Central memory CD8-positive, alpha-beta T cell (primary cell): ENCODE data around the gene MYO9A.

Experiments
- ATAC-seq: fragments of 150-1000 bp; cut with Tn5 transposase; replicated peaks from 2 replicates; pipeline ENCODE4 v1.10.0; 2022; ENCODE audit warnings: mild to moderate bottlenecking, moderate FRiP score, moderate number of reproducible peaks; ENCODE audit not compliant: poor library complexity, severe bottlenecking; ENCODE audit errors: extremely low read depth
- DNase-seq, 2 donors: peaks; one replicate each; pipeline ENCODE4 v3.0.0; 2021; ENCODE audit warnings: low spot score in 2 of 2
- H3K27ac Mint-ChIP-seq: one replicate; pipeline ENCODE4 v1.8.0; 2022; ENCODE audit warnings: low read depth, mild to moderate bottlenecking, moderate library complexity, mixed read lengths
- H3K27me3 Mint-ChIP-seq: one replicate; pipeline ENCODE4 v1.8.0; 2022; ENCODE audit warnings: mixed read lengths
- H3K36me3 Mint-ChIP-seq: one replicate; pipeline ENCODE4 v1.8.0; 2022; ENCODE audit warnings: mild to moderate bottlenecking, moderate library complexity, mixed read lengths; ENCODE audit not compliant: insufficient read depth
- H3K4me1 Mint-ChIP-seq: one replicate; pipeline ENCODE4 v1.8.0; 2022; ENCODE audit warnings: mixed read lengths
- H3K4me3 Mint-ChIP-seq: one replicate; pipeline ENCODE4 v1.8.0; 2022; ENCODE audit warnings: mild to moderate bottlenecking, moderate library complexity, mixed read lengths
- H3K9me3 Mint-ChIP-seq: one replicate; pipeline ENCODE4 v1.8.0; 2022; ENCODE audit warnings: mixed read lengths

Gene MYO9A

DNA sequence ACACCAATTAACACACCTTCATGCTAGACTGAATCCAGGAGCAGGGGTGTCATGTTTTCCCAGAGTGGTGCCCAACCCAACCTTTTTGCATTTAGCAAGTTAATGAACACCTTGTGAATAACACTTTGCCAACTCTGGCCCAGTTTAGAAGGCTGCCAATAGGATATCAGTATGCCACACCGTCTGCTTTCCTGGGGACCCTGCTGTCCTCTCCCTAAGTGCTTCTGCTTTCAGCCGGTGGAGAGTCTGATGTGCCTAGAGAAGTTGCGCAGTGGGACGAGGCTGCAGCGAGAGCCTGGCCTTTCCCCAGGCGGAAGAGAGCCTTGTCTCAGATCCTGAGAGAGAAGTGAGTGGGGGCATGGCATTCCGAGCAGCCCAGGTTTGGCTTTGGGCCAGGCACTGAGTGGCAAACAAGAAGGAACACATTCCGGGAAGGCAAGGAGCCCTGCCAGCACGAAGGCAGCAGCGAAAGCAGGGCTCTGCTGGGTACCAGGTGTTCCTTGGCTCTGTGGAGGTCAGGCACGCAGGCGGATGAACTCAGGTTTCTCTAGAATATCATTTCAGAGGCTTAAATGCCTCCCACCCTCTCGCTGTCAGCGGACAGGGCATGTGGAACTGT, 37.2 kb upstream of the MYO9A start:
- no peaks in the 10 kb centered on the region for H3K9me3 Mint-ChIP-seq
- no peaks in the 10 kb centered on the region for H3K27me3 Mint-ChIP-seq
- H3K27ac Mint-ChIP-seq: peak overlapping the region; percentile 40
- H3K36me3 Mint-ChIP-seq: peaks cover 1% of the 10 kb centered on the region
- peak overlapping the region; percentile 67 for H3K4me3 Mint-ChIP-seq
- DNase-seq (no peak), ATAC-seq (no peak)
- peaks cover 5% of the 10 kb centered on the region for H3K4me1 Mint-ChIP-seq

- Mint-ChIP-seq H3K4me1 (peaks cover 5% of the 10 kb centered on the region), H3K4me3 (no peak overlapping the region), H3K9me3 (no peaks in the 10 kb centered on the region), H3K27me3 (no peaks in the 10 kb centered on the region), H3K36me3 (peaks cover 1% of the 10 kb centered on the region), H3K27ac (no peak overlapping the region)
- DNase-seq (no peak), ATAC-seq (no peak)
These were observed 36.4 kb upstream of the MYO9A start for GRCh38 chr15:72154316-72154715.

- Mint-ChIP-seq H3K27ac (no peak overlapping the region), H3K9me3 (no peaks in the 10 kb centered on the region), H3K4me3 (no peak overlapping the region), H3K27me3 (no peaks in the 10 kb centered on the region), H3K4me1 (peaks cover 5% of the 10 kb centered on the region), H3K36me3 (peaks cover 1% of the 10 kb centered on the region)
- DNase-seq (no peak), ATAC-seq (no peak)
These were observed 35.5 kb upstream of the MYO9A start for GRCh38 chr15:72153269-72154000.

- no peaks in the 10 kb centered on the region for H3K9me3 Mint-ChIP-seq
- H3K4me1 Mint-ChIP-seq: no peaks in the 10 kb centered on the region
- no peak for DNase-seq
- no peak overlapping the region for H3K27ac Mint-ChIP-seq
- peaks cover 12% of the 10 kb centered on the region for H3K27me3 Mint-ChIP-seq
- H3K36me3 Mint-ChIP-seq: peaks cover 1% of the 10 kb centered on the region
- no peak for ATAC-seq
- no peak overlapping the region for H3K4me3 Mint-ChIP-seq
These were observed 29.5 kb upstream of the MYO9A start for GRCh38 chr15:72147418-72147817.

DNA sequence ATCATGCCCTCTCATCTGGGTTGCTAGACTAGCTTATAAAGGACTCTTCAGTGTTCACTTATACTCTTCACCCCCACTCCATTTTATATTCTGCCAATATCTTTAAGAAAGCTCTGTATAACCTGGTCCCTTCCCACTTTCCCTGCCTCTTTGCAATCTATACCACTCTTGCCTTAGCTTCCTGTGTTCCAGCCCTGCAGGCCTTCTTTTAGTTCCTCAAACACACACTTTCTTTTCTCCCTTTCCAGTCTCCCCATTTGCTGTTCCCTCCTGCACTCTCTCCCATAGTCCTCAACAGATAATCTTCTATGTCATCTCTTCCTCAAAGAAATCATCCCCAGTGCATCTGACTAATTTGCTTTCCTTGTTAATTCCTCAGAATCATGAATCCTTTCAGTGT, 29.0 kb upstream of the MYO9A start:
- H3K27me3 Mint-ChIP-seq: peaks cover 12% of the 10 kb centered on the region
- H3K4me1 Mint-ChIP-seq: no peaks in the 10 kb centered on the region
- peaks cover under 1% of the 10 kb centered on the region for H3K36me3 Mint-ChIP-seq
- H3K4me3 Mint-ChIP-seq: no peak overlapping the region
- ATAC-seq: no peak
- no peak overlapping the region for H3K27ac Mint-ChIP-seq
- no peaks in the 10 kb centered on the region for H3K9me3 Mint-ChIP-seq
- no peak for DNase-seq

DNA sequence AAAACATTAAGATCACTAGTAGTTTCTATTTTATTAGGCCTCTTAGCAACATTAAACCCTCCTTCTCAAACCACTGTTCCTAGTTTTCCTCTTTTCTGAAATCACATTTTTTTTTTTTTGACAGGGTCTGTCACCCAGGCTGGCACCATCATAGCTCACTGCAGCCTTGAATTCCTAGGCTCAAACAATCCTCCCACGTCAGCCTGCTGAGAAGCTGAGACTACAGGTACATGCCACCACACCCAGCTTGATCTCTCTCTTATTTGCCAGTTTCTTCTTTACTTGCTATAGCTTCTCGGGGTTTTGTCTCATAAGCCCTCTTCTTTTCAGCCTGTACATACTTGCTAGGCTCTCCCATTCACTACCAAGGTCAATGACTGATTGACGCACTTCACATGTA, 28.3 kb upstream of the MYO9A start:
- H3K4me1 Mint-ChIP-seq: no peaks in the 10 kb centered on the region
- no peaks in the 10 kb centered on the region for H3K36me3 Mint-ChIP-seq
- no peak overlapping the region for H3K27ac Mint-ChIP-seq
- DNase-seq (no peak), ATAC-seq (no peak)
- no peak overlapping the region for H3K4me3 Mint-ChIP-seq
- peaks cover 12% of the 10 kb centered on the region for H3K27me3 Mint-ChIP-seq
- no peaks in the 10 kb centered on the region for H3K9me3 Mint-ChIP-seq

DNA sequence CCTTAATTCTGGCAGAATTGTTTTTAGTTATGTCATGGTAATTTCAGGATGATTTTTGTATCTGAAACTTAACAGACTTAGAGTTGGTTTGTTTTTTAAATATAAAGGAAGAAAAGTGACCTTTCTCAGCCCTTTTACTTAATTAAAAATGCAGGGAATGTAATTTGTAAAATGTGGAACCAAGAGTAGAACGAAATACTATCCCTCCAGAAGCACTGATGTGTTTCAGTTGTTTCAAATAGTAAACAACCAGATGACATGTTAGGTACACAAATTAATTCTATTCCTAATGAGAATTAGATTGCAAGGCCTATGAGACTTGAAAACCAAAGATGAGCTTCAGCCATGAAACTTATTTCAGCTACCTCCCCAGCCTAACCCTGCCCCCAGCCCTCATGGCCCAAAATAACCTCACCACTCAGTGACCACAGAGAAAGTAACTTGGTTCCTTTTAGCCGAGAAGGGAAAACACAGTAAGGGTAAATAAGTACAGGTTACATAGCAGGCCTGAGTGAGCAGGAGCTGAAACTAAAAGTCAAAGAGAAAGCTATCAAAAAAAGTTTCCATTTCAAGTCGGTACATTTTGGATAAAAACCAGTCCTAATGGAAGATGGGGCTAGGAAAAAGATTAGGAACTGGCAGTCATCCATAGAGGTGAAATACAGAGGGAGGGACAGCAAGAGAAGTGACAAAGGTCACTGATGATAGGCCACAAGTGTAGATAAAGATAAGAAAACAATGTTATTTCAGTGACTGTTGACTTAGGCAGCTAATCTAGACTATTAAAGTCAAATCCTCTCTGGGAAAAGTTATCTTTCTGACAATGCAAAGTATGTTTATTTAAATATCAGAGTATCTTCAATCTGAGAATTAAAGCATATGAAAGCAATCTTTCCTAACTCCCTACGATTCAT, 23.5 kb upstream of the MYO9A start:
- ATAC-seq (no peak), DNase-seq (no peak)
- Mint-ChIP-seq H3K36me3 (no peaks in the 10 kb centered on the region), H3K27me3 (peaks cover 8% of the 10 kb centered on the region), H3K9me3 (no peaks in the 10 kb centered on the region), H3K27ac (no peak overlapping the region), H3K4me3 (no peak overlapping the region), H3K4me1 (no peaks in the 10 kb centered on the region)

DNA sequence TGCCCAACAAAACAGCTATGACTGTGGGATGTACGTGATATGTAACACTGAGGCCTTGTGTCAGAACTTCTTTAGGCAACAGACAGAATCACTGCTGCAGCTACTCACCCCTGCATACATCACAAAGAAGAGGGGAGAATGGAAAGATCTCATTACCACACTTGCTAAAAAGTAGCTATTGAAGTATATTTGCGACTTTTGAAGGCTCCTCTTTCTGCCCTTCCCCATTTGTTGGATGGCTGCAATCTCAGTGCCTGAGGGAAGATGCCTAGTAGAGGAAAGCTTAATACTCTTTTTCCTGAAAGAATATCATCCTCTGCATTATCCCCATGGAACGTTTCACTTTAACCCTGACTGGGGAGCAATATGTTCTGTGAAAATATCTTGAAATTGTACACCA, 22.1 kb upstream of the MYO9A start:
- Mint-ChIP-seq H3K27ac (no peak overlapping the region), H3K36me3 (no peaks in the 10 kb centered on the region), H3K4me3 (no peak overlapping the region), H3K4me1 (no peaks in the 10 kb centered on the region), H3K9me3 (no peaks in the 10 kb centered on the region), H3K27me3 (no peaks in the 10 kb centered on the region)
- ATAC-seq (no peak), DNase-seq (no peak)

DNA sequence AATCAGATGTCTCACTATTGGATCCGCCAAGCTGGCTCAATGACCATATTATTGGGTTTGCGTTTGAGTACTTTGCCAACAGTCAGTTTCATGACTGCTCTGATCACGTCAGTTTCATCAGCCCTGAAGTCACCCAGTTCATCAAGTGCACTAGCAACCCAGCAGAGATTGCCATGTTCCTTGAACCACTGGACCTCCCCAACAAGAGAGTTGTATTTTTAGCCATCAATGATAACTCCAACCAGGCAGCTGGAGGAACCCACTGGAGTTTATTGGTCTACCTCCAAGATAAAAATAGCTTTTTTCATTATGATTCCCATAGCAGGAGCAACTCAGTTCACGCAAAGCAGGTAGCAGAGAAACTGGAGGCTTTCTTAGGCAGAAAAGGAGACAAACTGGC, 21.7 kb upstream of the MYO9A start:
- Mint-ChIP-seq H3K27me3 (no peaks in the 10 kb centered on the region), H3K36me3 (no peaks in the 10 kb centered on the region), H3K4me3 (no peak overlapping the region), H3K9me3 (no peaks in the 10 kb centered on the region), H3K4me1 (no peaks in the 10 kb centered on the region), H3K27ac (no peak overlapping the region)
- DNase-seq (no peak), ATAC-seq (no peak)

- Mint-ChIP-seq H3K27ac (no peak overlapping the region), H3K27me3 (no peaks in the 10 kb centered on the region)
- no peak for ATAC-seq
These were observed 18.5 kb upstream of the MYO9A start for GRCh38 chr15:72136170-72137051.

DNA sequence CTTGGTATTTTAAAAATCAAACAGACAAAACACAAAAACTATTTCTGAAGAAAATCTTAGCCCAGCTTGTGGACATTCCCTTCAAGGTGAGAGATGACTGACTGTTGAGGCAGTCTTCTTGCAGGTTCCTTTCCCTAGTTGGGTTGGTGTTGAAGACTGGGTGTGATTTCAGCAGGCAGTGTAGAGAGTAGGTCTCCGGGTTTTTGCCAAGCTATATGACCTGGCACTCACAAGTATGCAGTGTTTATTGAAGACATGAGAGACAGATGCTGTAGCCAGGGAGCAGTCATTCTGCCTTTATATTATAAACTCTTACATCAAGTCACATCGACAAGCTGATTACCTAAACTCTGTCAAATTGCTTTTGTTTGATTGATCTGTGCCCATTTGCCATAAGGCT, 17.8 kb upstream of the MYO9A start:
- H3K4me3 Mint-ChIP-seq: no peak overlapping the region
- H3K4me1 Mint-ChIP-seq: no peaks in the 10 kb centered on the region
- H3K36me3 Mint-ChIP-seq: no peaks in the 10 kb centered on the region
- H3K9me3 Mint-ChIP-seq: no peaks in the 10 kb centered on the region
- H3K27ac Mint-ChIP-seq: no peak overlapping the region
- DNase-seq (no peak), ATAC-seq (no peak)
- H3K27me3 Mint-ChIP-seq: no peaks in the 10 kb centered on the region

More at GRCh38 chr15:72136170-72137051, 18.5 kb upstream of the MYO9A start:
- no peaks in the 10 kb centered on the region for H3K36me3 Mint-ChIP-seq
- H3K9me3 Mint-ChIP-seq: no peaks in the 10 kb centered on the region
- no peak overlapping the region for H3K4me3 Mint-ChIP-seq
- DNase-seq: no peak
- no peaks in the 10 kb centered on the region for H3K4me1 Mint-ChIP-seq

DNA sequence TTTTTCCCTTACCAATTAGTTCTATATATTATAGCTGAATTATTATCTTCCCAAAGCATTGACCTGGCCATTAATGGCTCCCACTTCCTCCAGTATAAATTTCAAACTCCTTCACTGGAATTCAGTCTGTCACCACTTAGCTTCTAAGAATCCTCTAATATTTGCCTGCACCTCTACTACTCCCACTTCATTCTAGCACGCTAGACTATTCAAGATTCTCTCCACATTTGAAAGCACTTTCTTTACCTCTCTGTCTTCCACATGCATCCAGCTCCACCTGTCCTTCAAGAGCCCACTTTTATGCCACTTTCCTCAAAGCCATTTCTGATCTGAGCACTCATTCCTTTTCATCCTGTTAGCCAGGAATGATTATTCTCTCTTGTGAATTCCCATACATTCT, 15.3 kb upstream of the MYO9A start:
- H3K4me1 Mint-ChIP-seq: no peaks in the 10 kb centered on the region
- no peaks in the 10 kb centered on the region for H3K9me3 Mint-ChIP-seq
- no peak overlapping the region for H3K4me3 Mint-ChIP-seq
- no peaks in the 10 kb centered on the region for H3K36me3 Mint-ChIP-seq
- H3K27ac Mint-ChIP-seq: no peak overlapping the region
- DNase-seq (no peak), ATAC-seq (no peak)
- H3K27me3 Mint-ChIP-seq: no peaks in the 10 kb centered on the region
